Sigmoid colon (tissue), 3 donors: ENCODE data around the gene PIGO.

Experiments used
- CTCF ChIP-seq, 4 experiments: fragments of 450-650 bp in 3 of 4; fragments of 200-600 bp in 1 of 4; IDR thresholded peaks; one replicate each; pipeline ENCODE4 v1.5.1; 2016 to 2019; ENCODE audit warnings: antibody characterized with exemption in 4 of 4, mild to moderate bottlenecking in 3 of 4, moderate library complexity in 2 of 4
- POLR2A ChIP-seq, 2 donors: fragments of 450-650 bp; IDR thresholded peaks; one replicate each; pipeline ENCODE4 v1.6.1; 2016; ENCODE audit warnings: antibody characterized with exemption in 2 of 2, mild to moderate bottlenecking in 2 of 2, moderate library complexity in 2 of 2

GRCh38 chr9:35079041-35079425 lies 17.4 kb downstream of the PIGO start:
- no peak for TF ChIP-seq CTCF (IDR thresholded peaks at IDR 0.05)
- TF ChIP-seq POLR2A (IDR thresholded peaks at IDR 0.05) = no peak
